Keratinocyte (primary cell): ENCODE measurements around the gene ARHGAP24. TPM values are rescaled to one million over a fixed set of nuclear protein-coding genes. Genes with fewer than 3 reads are reported as not detected.

Experiments
- DNase-seq: peaks from one replicate; pipeline ENCODE4 v3.0.0-alpha.2; 2011; ENCODE audit warnings: low read depth, missing footprints, low spot score
- FAIRE-seq: peaks from 2 replicates; lab custom pipeline; 2011; peaks lifted over from hg19 to GRCh38; lab: Jason Lieb, UNC
- H2AFZ ChIP-seq: 2 replicates; pipeline ENCODE4 v1.6.0; 2012; ENCODE audit warnings: low read length, control low read depth, inconsistent platforms; ENCODE audit not compliant: control insufficient read depth
- H3K27ac ChIP-seq: 2 replicates; pipeline ENCODE4 v1.5.1; 2011; ENCODE audit warnings: low read length; ENCODE audit not compliant: control insufficient read depth, insufficient read depth
- H3K27me3 ChIP-seq: 3 replicates; pipeline ENCODE4 v1.6.0; 2011; ENCODE audit warnings: low read length; ENCODE audit not compliant: control insufficient read depth, insufficient read depth; ENCODE audit errors: extremely low read depth
- H3K36me3 ChIP-seq, 2 experiments: 2 replicates in 1 of 2; 3 replicates in 1 of 2; pipeline ENCODE4 v1.5.1; 2011; ENCODE audit warnings: low read length in 2 of 2, mild to moderate bottlenecking in 1 of 2; ENCODE audit not compliant: control insufficient read depth in 2 of 2, insufficient read depth in 2 of 2; ENCODE audit errors: extremely low read depth in 1 of 2
- H3K4me1 ChIP-seq: 3 replicates; pipeline ENCODE4 v1.5.1; 2011; ENCODE audit warnings: low read length; ENCODE audit not compliant: control insufficient read depth, insufficient read depth; ENCODE audit errors: extremely low read depth
- H3K4me2 ChIP-seq: 3 replicates; pipeline ENCODE4 v1.6.0; 2011; ENCODE audit warnings: low read depth, low read length; ENCODE audit not compliant: control insufficient read depth, insufficient read depth; ENCODE audit errors: extremely low read depth
- H3K4me3 ChIP-seq, 3 experiments: fragments of 200-600 bp in 1 of 3; sonication (generic) in 1 of 3; 2 replicates in 2 of 3; 3 replicates in 1 of 3; pipeline ENCODE4 v1.5.1; 2011 to 2016; ENCODE audit warnings: low read length in 3 of 3, mild to moderate bottlenecking in 3 of 3, control low read depth in 2 of 3, inconsistent platforms in 1 of 3, low read depth in 1 of 3, mixed read lengths in 1 of 3, mixed run types in 1 of 3, moderate library complexity in 1 of 3; ENCODE audit not compliant: control insufficient read depth in 2 of 3, insufficient read depth in 2 of 3; ENCODE audit errors: extremely low read depth in 1 of 3
- H3K79me2 ChIP-seq: 2 replicates; pipeline ENCODE4 v1.6.0; 2012; ENCODE audit warnings: low read length; ENCODE audit not compliant: control insufficient read depth, insufficient read depth
- H3K9ac ChIP-seq: 3 replicates; pipeline ENCODE4 v1.6.0; 2011; ENCODE audit warnings: low read length; ENCODE audit not compliant: control insufficient read depth, insufficient read depth; ENCODE audit errors: extremely low read depth
- H3K9me1 ChIP-seq: 3 replicates; pipeline ENCODE4 v1.6.0; 2011; ENCODE audit warnings: low read length; ENCODE audit not compliant: control insufficient read depth, insufficient read depth; ENCODE audit errors: extremely low read depth
- H3K9me3 ChIP-seq: 2 replicates; pipeline ENCODE4 v1.5.1; 2012; ENCODE audit warnings: low read depth, low read length; ENCODE audit not compliant: control insufficient read depth
- H4K20me1 ChIP-seq: 3 replicates; pipeline ENCODE4 v1.6.0; 2011; ENCODE audit warnings: low read length; ENCODE audit not compliant: control insufficient read depth, insufficient read depth; ENCODE audit errors: extremely low read depth
- EZH2 ChIP-seq: IDR thresholded peaks from one replicate; pipeline ENCODE4 v1.6.1; 2012; ENCODE audit warnings: inconsistent platforms, mild to moderate bottlenecking, low read length, moderate library complexity
- dilution Hi-C: fragments of 300-500 bp; cut with MboI; formaldehyde crosslinking; loops from one replicate; pipeline ENCODE4 v1.7.0; 2020; ENCODE audit warnings: low sequenced_read_pairs; ENCODE audit not compliant: extremely low pct_ligation_motif_present
- polyA plus RNA-seq, 5 experiments: library from polyadenylated mRNA; depleted of rRNA in 3 of 5; stranded (reverse) in 3 of 5; stranded (forward) in 1 of 5; unstranded in 1 of 5; fragments of >200 nt; gene quantifications; 1 replicate in 1 of 5; 2 replicates in 3 of 5; 3 replicates in 1 of 5; pipeline versions ENCODE4 v1.2.1 to v1.2.3, GENCODE V29; 2011 to 2012; ENCODE audit warnings: missing spikeins in 2 of 5, low read depth in 1 of 5, low replicate concordance in 1 of 5
- TF ChIP-seq, protein P1 (sequence below), 3 experiments: IDR thresholded peaks in 1 of 3; conservative IDR thresholded peaks in 1 of 3; optimal IDR thresholded peaks in 1 of 3; 2 replicates in 2 of 3; 3 replicates in 1 of 3; pipeline versions ENCODE3 to v1.5.1; 2011; ENCODE audit warnings: low read length in 3 of 3, mild to moderate bottlenecking in 3 of 3, moderate library complexity in 2 of 3, control low read depth in 1 of 3, inconsistent platforms in 1 of 3; ENCODE audit not compliant: insufficient read depth in 2 of 3; ENCODE audit errors: extremely low read depth in 1 of 3

ARHGAP24 gene
- polyA plus RNA-seq, 1 donor (not counting 4 experiments of a cell fraction or from before 2014, with no cell fraction given): 0.87 TPM

DNA sequence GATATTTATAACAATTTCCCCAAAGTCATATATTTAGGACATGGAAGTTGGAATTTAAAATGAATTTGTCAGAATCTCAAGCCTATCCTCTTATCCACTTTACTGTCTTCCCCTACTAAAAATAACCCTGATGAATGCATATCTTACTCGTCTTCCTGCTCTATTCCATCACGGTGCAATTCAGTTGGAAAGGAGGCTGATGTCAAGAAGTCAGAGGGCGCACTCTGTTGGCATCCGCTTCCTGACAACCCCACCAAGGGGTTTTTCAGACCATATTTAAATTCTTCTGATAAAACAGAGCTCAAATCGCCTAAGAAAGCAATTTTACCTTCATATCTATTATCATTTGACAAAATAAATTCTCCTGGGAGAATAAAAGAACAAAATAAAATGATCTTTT is 233.5 kb downstream of the ARHGAP24 start:
- dilution Hi-C loops: no loop called here
- no peak overlapping the region for H2AFZ ChIP-seq
- H3K27me3 ChIP-seq: no peaks in the 10 kb centered on the region
- no peaks in the 10 kb centered on the region for H4K20me1 ChIP-seq
- H3K4me1 ChIP-seq: no peaks in the 10 kb centered on the region
- FAIRE-seq (no peak), DNase-seq (no peak)
- H3K79me2 ChIP-seq: no peaks in the 10 kb centered on the region
- no peaks in the 10 kb centered on the region for H3K36me3 ChIP-seq
- H3K27ac ChIP-seq: no peak overlapping the region
- H3K4me3 ChIP-seq: no peak overlapping the region
- no peak overlapping the region for H3K9ac ChIP-seq
- TF ChIP-seq EZH2: no peak
- TF ChIP-seq, protein P1, sequence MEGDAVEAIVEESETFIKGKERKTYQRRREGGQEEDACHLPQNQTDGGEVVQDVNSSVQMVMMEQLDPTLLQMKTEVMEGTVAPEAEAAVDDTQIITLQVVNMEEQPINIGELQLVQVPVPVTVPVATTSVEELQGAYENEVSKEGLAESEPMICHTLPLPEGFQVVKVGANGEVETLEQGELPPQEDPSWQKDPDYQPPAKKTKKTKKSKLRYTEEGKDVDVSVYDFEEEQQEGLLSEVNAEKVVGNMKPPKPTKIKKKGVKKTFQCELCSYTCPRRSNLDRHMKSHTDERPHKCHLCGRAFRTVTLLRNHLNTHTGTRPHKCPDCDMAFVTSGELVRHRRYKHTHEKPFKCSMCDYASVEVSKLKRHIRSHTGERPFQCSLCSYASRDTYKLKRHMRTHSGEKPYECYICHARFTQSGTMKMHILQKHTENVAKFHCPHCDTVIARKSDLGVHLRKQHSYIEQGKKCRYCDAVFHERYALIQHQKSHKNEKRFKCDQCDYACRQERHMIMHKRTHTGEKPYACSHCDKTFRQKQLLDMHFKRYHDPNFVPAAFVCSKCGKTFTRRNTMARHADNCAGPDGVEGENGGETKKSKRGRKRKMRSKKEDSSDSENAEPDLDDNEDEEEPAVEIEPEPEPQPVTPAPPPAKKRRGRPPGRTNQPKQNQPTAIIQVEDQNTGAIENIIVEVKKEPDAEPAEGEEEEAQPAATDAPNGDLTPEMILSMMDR (optimal IDR thresholded peaks at IDR 0.05 in 1 of 3, IDR thresholded peaks at IDR 0.05 in 1 of 3, conservative IDR thresholded peaks at IDR 0.05 in 1 of 3; ENCODE audit: extremely low read depth in 1 of 3, insufficient read depth in 2 of 3, low read length in 3 of 3): no peak
- no peaks in the 10 kb centered on the region for H3K9me1 ChIP-seq
- H3K4me2 ChIP-seq: no peak overlapping the region
- no peaks in the 10 kb centered on the region for H3K9me3 ChIP-seq

DNA sequence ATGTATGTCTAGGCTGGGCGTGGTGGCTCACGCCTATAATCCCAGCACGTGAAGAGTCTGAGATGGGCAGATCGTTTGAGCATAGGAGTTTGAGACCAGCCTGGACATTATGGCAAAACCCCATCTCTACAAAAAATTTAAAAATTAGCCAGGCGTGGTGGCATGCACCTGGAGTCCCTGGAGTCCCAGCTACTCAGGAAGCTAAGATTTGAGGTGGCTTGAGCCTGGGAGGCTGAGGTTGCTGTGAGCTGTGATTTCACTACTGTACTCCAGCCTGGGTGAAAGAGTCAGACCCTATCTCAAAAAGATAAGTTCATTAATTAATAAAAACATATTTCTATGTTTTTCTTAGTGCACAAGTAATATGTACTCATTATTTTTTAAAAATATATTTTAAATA is 238.1 kb downstream of the ARHGAP24 start:
- DNase-seq (no peak), FAIRE-seq (no peak)
- Histone ChIP-seq H3K36me3 (no peaks in the 10 kb centered on the region), H3K9me1 (no peaks in the 10 kb centered on the region), H3K4me2 (no peak overlapping the region), H3K79me2 (no peaks in the 10 kb centered on the region), H2AFZ (no peak overlapping the region), H3K27me3 (no peaks in the 10 kb centered on the region), H3K4me3 (no peak overlapping the region), H3K4me1 (peaks cover 6% of the 10 kb centered on the region), H3K27ac (no peak overlapping the region), H3K9ac (no peak overlapping the region), H4K20me1 (no peaks in the 10 kb centered on the region), H3K9me3 (no peaks in the 10 kb centered on the region)
- TF ChIP-seq, protein P1 (optimal IDR thresholded peaks at IDR 0.05 in 1 of 3, IDR thresholded peaks at IDR 0.05 in 1 of 3, conservative IDR thresholded peaks at IDR 0.05 in 1 of 3; ENCODE audit: extremely low read depth in 1 of 3, insufficient read depth in 2 of 3, low read length in 3 of 3): no peak
- TF ChIP-seq EZH2: no peak
- dilution Hi-C loops: no loop called here
